Hypothalamus (tissue), 51 donors: ENCODE measurements around the gene MRPL44.

Source experiments
- DNase-seq, 51 donors: peaks; one replicate each; lab custom pipeline; 2025; lab: John Stamatoyannopoulos, UW

MRPL44 gene

DNA sequence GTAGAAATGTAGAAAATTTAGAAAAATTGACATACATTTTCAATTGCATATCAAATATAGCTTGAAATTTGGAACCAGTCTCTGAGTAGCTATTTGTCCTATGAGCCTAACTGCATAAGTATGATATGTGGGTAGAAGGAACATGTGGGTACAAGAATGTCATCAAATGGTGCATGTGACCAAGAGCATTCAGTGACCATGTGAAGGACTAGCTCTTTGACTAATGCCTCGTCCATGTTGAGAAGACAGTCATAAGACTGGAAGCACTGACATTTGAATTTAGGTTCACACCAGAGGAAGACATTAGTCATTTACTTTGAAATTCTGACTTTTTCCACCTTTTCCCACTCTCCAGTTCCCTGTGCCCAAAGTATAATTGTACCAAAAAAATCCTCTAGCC is 12.6 kb downstream of the MRPL44 start:
- DNase-seq = no peak

DNA sequence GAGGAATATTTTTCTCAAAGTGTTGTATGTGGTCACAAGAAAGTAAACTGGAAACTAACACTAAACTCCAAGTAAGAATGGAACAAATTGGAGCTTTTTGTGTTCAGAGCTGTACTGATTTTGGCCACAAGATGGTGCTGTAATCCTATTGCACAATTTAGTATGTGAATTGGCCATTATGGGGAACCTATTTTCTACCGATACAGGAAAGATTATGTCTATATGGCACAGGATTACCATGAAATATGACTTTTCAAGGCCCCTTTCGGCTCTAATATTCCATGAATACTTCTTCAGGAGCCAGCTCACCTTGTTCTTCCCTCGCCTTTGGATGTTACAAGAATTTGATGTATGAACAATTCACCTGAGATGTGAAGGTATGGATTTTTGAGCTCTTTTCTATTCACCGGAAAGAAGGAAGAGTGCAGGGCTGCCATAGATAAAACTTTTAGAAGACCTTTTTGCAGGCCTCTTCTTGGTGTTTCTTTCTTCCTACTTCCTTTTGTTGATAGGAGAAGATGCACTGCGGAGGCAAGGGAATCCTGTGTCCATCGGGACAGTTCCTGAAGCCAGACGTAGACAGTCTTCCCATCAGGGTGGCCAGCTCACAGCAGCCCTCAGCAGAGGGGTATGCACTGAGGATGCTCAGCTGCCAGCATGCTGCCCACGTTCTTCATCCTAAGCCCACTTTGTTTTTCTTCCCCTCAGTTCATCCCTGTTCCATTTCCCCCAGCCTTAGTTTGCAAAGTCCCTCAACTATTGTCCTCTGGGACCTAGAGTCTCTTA is 13.3 kb downstream of the MRPL44 start:
- DNase-seq = peak in 13 of 51 donors; percentile 4 to 75 (median 21)

DNA sequence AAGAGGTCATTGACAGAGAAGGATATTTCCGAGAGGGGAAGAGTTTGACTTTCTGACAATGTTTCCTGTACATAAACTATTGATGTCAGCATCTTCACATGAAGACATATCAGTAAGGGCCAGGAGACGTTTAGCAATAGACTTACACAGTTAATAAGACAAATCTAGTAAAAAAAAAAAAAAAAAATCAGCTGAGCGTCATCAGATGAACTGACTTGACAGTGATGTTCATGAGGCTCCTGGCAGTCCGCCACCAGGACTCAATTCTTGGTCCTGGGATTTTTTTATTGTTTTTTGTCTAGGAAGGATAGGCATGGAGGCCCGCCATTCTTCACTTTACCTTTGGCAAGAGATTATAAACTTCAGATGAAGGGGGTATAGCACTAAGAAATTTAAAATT is 14.5 kb downstream of the MRPL44 start:
- no peak for DNase-seq

DNA sequence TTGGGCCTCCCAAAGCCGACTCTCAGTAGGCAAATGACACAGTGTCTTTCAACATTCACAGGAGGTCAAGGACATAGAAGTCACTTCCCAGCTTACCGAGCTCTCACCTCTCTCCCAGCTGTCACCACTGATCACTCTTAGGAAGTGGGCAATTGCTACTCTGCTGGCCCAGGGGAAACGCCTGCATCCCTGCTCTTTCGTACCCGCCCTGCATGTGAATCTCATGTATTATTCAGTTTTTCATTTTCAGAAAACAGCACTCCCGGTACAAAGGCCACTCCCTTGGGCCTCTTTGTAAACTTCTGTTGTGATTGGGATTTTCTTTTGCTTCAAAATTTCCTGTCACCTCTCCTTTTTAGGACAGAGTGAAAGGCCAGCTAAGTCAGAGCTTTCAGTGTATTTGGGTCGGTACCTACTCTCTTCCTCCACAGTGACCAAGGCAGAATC is 15.4 kb downstream of the MRPL44 start:
- DNase-seq = no peak

DNA sequence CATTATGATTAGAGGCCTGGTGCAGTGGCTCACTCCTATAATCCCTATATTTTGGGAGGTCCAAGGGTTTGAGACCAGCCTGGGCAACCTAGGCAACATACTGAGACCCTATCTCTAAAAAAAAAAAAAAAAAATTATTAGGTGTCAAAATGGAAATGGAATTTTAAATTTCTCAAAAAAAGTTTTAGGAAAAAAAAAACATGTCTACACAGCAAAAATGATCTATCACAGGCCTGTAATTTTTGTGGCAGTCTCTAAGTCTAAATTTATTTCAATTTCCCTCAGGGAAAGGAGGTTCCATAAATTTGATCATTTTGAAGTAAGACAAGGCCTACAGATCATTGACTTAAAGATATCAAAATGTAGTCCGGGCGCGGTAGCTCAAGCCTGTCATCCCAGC is 16.3 kb downstream of the MRPL44 start:
- no peak for DNase-seq

DNA sequence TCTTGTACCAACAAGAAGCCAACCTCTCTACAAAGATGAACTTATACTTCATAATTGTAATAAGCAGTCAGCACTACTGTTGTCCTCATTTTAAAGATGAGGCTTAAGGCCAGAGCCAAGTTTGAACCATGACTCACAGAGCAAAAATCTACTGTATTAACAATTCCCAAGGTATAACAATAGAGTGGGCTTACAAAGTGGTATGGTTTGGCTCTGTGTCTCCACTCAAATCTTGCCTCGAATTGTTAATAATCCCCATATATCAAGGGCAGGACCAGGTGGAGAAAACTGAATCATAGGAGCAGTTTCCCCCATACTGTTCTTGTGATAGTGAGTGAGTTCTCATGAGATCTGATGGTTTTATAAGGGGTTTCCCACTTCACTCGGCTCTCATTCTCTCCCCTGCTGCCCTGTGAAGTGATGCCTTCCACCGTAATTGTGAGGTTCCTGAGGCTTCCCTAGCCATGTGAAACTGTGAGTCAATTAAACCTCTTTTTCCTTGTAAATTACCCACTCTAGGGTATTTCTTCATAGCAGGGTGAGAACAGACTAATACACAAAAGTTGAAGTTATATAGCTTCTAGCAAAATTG is 19.5 kb downstream of the MRPL44 start:
- no peak for DNase-seq

DNA sequence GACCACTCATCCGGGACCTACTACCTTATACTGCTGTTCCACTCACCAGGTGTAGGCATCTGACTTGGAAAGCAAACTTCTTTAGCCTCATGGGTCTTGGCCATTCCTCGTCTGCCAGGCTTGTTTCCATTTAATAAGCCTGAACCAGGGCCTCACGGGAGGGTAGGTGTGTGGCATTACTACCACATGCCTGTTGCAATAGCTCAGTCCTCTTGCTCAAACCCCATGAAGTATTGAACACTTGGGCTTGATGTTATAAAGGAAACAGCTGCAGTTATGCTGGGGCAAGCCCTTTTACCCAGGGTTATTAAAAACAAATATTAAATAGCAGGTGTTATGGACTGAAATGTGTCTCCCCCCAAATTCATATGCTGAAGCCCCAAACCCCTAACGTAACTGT is 21.2 kb downstream of the MRPL44 start:
- DNase-seq = no peak

DNA sequence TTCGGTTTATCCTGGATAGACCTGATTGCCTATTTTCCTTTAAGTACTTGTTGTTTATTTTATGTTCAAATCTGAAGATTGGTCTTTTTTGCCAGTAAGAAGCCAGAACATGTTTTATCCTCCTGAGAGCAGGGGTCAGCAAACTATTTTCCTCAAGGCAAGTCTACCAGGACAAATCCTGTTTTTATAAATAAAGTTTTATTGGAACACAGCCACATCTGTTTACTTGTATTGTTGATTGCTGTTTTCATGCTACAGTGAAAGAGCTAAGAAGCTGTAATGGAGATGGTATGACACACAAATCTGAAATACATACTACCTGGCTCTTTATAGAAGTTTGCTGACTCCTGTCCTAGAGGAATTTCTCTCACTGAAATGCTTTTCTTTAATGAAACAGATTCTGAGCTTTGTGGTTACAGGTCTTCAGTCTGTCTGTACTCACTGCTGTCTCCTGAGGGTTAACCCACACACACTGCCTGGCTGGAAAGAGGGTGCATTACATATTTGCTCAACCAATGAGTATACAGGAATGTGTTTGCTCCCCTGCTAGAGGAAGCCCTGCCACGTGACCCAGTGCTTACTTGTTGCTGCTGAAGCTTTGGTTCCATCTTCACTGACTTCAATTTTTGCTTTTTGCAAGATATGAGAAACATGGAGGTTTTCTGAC is 22.6 kb downstream of the MRPL44 start:
- no peak for DNase-seq

DNA sequence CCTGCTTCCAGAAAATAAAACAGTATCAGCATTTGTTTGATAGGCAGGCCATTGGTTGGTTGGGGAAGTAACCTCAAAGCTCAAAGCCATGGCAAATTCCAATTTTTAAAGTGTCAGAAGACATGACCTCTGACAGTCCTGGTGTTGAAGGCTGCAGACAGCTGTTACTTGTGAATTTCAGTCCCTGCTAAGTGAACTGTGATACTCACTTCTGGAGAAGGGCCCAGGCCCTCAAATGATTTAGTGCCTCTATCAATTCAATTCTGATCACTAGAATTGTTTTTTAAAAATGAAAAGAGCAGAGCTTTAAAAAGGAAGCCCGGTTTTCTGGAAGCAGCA is 23.1 kb downstream of the MRPL44 start:
- DNase-seq = no peak

DNA sequence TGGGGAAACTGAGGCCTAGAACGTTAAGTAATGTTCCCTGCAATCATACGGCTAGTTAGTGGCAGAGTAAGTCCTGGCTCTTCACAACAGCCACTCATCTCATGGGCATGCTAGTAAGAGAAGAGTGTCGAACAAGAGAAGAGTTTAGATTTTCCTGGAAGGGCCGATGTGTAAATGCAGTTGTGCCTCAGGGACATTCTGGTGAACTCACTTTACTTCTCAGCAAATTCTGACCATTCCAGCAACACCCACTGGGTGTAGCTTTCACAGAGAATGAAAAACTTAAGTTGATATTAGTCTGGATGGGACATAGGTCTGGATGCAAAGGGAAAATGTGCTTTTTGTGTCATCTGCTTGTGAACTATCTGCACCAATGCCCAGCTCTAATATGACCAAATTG is 23.5 kb downstream of the MRPL44 start:
- no peak for DNase-seq

DNA sequence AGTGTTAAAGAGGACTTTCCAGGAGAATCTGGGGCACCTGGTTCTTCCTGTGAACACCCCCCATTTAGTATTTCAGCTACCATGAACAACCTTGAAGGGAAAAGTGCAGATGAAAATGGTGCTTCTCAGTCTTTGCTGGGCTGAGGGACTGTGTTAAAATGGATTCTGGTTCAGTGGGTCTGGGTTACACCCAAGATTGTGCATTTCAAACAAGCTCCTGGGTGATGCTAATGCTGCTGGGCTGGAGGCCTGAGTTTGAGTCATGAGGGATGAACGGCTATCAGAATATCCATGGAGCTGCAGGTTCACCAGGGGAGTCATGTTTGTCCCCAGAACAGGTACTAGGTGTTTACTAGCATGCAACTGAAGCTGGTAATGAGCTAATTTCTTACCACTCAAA is 24.0 kb downstream of the MRPL44 start:
- no peak for DNase-seq

DNA sequence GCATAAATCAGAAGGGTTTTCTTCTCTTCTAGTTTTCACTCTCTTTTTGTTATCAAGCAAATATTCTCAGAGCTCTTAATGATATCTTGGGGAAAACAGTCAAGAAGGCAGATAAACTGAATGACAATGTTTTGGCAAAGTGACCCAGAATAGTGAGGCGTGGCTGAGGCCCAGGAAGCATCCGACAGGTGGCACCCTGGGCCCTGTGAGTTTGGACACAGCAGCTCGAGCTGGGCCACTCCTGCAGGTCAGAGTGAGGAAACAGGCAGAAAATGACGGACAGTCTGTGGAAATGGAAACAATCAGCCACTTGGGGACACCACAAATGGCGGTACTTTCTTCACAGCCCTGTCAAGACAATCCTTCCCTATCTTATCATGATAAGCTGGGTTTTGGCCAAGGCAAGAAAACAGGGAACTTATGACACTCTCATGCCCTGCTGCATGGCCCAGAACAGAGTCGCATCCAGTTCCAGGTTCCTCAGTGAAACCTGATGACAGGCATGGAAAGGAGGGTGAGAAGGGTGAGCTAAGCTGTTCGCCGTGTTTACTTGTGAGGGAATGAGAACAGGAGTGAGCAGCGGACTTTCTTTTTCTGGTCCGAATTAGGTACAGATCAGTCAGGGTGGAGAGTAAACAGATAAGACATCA is 32.1 kb downstream of the MRPL44 start:
- no peak for DNase-seq

DNA sequence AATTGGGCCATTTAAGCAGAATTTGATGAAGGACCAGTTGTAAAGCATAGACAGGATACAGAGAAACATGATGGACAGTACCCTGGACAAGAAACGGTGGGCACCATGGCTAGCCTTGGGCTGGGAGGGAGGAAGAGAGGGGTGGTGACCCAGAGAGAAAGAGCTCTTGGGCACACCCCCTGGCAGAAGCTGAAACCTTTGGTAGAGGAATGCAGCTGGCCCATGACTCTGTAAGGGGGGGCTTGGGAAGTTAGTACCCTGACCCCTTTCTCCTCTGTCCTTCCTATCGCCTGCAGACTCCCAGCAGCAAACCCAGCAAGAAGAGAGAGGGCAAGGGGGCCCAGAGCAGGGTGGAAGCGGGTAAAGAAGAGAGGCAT is 32.6 kb downstream of the MRPL44 start:
- no peak for DNase-seq

DNA sequence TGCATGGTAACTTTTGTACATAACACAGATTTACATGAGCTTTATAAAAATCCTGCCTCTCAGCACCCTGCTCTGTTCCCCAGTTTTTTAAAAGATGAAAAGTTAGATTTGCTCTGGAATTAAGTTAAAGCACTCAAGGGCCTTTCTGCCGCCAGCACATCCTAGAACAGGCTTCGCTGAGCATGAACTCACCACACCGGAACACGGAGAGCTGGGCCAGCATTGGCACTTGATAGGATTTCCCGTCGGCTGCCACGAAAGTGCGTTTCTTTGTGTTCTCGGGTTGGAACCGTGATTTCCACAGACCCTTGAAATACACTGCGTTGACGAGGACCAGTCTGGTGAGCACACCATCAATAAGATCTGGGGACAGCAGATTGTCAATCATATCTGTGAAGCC is 34.3 kb downstream of the MRPL44 start:
- no peak for DNase-seq

DNA sequence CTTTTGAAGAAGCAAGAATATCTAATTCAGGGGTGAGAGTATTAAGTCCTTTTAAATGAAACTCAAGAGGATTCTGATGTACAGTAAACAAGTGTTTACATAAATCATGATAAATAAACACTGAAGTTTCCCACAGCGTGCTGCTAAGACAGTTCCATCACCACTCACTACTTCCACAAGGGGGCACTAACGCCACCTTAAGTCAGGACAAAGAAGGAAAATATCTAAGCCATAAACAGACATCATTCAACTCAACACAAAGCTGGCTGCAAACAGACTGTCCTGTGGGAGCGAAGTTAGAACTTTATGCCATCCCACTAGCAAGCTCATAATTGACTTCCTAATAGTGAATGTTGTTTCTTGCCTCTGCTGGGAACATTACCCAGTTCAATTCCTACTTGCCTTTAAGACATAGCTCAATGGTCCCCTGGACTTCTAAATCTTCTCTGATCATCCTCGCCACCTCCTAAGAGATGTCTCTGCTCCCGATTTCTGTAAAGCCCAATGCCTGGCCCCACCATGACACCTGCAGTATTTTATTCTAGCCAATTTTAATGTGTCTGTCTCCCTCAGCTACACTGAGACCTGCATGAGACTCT is 36.5 kb downstream of the MRPL44 start:
- DNase-seq = peak in 27 of 51 donors; percentile 9 to 73 (median 40)

DNA sequence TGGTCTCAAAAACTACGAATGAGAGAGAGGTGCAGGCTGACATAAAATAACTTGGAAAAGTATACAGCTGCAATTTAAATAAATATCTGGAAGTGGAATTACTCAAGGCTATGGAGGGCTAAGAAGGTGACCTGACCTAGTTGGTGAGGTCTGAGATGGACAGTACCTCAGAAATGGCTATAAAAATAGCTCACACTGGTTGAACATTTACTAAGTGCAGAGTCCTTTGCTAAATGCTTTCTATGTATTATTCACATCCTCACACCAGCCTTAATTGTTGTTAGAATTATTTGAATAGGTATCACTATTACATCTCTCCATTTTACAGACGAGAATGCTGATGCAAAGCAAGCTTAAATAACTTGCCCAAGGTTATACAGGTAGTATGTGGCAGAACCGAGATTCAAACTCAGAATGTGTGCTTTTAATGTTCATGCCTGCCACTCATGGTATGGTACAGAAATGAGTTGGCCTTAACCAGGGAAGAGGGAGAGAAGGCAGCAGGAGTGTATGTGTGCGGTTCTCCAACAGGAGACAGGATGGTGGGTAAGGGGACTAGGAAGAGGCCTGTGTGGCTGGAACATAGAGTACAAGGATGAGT is 37.4 kb downstream of the MRPL44 start:
- DNase-seq = no peak

DNA sequence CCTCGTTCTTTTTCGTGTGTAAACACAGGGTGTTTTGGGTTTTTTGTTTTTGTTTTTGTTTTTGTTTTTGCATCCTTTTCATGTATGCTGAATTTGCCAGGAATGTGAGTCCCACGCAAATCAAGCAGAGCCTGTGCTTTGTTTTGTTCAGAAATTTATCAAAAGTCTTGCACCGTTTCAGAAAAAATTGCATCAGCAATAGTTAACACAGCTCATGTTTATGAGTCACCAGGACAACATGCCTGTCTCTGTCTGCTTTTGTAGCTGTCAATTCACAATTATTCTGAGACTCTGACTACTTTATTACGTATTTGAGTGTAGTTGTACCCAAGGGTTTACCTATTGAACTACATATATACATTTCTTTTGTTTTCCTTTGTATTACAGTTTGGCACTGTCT is 38.3 kb downstream of the MRPL44 start:
- no peak for DNase-seq

DNA sequence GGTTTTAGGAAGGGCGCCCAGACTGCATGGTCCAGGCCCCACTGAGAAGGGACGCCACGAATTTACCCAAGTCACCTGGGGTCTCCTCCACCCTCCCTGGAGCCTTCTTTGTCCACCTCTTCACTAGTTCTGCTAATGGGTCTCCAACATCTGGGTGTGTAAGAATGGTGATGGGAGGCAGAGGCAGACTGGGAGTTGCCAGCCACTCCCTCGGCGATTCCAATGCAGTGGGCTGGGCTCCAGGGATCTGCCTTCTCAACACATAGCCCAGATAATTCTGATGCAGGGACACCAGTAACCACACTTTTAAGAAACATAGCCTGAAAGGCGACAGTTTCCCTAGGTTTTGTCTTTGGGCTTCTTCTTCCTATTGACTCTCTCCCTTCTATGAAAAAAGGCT is 39.1 kb downstream of the MRPL44 start:
- no peak for DNase-seq

DNA sequence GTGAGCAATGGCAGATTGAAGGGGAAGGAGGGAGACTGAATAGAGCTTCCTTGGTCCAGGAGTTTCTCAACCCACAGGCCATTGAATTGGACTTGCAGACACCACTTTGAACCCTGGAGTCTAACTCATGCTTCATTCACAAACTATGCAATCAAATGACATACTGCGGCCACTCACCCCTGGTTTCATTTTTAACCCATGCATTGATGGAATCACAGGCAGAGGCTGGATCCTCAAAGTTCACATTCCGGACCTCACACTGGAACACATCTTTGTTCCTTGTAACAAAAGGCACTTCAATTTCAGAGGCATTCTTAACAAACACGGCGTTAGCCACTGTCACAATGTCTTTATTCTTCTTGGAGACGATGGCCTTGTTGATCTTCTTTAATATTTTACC is 40.7 kb downstream of the MRPL44 start:
- DNase-seq = no peak

DNA sequence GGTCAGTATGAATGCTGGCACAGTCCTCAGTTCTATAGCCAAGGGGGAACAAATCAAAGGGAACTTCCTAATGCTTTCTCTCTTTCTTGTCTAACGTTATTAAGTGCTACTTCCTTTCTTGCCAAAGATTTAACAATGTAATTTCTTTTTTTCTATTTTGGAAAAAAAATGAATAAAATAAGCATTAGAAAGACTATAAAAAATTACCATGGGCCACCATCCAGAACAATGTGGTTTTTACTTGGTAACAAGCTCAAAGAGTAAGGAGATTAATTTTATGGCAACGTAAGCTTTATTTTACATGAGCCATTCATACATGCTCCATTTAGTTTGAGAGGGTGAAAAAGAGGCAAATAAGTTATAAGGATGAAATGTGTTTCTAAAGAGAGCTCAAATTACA is 41.7 kb downstream of the MRPL44 start:
- no peak for DNase-seq

DNA sequence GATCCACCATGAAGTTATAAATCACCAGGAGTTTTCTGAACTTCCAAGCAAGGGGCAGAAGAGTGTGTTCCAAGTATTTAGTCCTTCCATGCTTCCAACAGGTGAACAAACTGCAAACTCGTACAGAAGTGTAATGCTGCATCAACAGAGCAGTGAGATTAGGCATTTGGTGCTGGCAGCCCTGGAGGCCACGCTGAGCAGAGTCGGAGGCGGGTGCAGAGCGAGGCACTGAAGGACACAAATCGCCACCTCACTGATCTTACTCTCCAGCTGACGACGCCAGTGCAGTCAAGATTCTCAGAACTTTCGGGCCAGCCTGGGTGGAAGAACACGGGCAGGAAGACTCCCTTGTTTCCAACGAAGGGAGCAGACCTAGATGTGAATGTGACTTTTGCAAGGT is 42.6 kb downstream of the MRPL44 start:
- DNase-seq = no peak
